Panc1 (cell line): ENCODE results near the gene BCL11B.

Experiments
- CTCF ChIP-seq: fragments of 450-650 bp; IDR thresholded peaks from 2 replicates; pipeline ENCODE4 v1.5.1; 2017; ENCODE audit warnings: mild to moderate bottlenecking
- POLR2AphosphoS5 ChIP-seq: IDR thresholded peaks from 2 replicates; pipeline ENCODE4 v1.6.1; 2012; ENCODE audit warnings: mild to moderate bottlenecking, low read depth, low read length, moderate library complexity
- REST ChIP-seq, 2 experiments: IDR thresholded peaks; 2 replicates each; pipeline ENCODE4 v1.6.1; 2011 to 2012; ENCODE audit warnings: low read depth in 2 of 2, control low read depth in 1 of 2, low read length in 1 of 2, mild to moderate bottlenecking in 1 of 2, moderate library complexity in 1 of 2; ENCODE audit not compliant: insufficient read depth in 1 of 2
- SIN3A ChIP-seq: IDR thresholded peaks from 2 replicates; pipeline ENCODE4 v1.6.1; 2012; ENCODE audit warnings: low read depth, mild to moderate bottlenecking, low read length, moderate library complexity, borderline replicate concordance; ENCODE audit not compliant: insufficient read depth

GRCh38 chr14:99174081-99174769 is 97.8 kb downstream of the BCL11B start:
- TF ChIP-seq CTCF = no peak
- TF ChIP-seq SIN3A = no peak
- TF ChIP-seq POLR2AphosphoS5 = no peak
- no peak for TF ChIP-seq REST (IDR thresholded peaks at IDR 0.05; ENCODE audit: insufficient read depth in 1 of 2, low read depth in 2 of 2, low read length in 1 of 2)
